Activated T-cell treated with anti-CD3 and anti-CD28 coated beads for 48 hours (primary cell): ENCODE results near the gene HHAT.
A peak's percentile ranks its signal among the peaks of the same experiment; 100 is the strongest.

Source experiments
- DNase-seq: peaks from one replicate; pipeline ENCODE4 v3.0.0-alpha.2; 2020; ENCODE audit warnings: low read depth

The HHAT gene

GRCh38 chr1:210441028-210441427, 112.3 kb downstream of the HHAT start:
- DNase-seq = no peak

- no peak for DNase-seq
These were observed 116.8 kb downstream of the HHAT start for GRCh38 chr1:210445485-210445884.

- no peak for DNase-seq
These were observed 117.2 kb downstream of the HHAT start for GRCh38 chr1:210445931-210446330.

- peak; percentile 80 for DNase-seq
These were observed 117.8 kb downstream of the HHAT start for GRCh38 chr1:210446479-210446878.

GRCh38 chr1:210447456-210448057, 118.9 kb downstream of the HHAT start:
- DNase-seq = no peak

- no peak for DNase-seq
These were observed 119.7 kb downstream of the HHAT start for GRCh38 chr1:210448297-210448892.

GRCh38 chr1:210455840-210456603, 127.3 kb downstream of the HHAT start:
- no peak for DNase-seq

GRCh38 chr1:210456731-210457255, 128.1 kb downstream of the HHAT start:
- DNase-seq = no peak

- no peak for DNase-seq
These were observed 128.9 kb downstream of the HHAT start for GRCh38 chr1:210457568-210457967.

GRCh38 chr1:210464519-210465039, 135.9 kb downstream of the HHAT start:
- DNase-seq = no peak

- DNase-seq = no peak
These were observed 136.4 kb downstream of the HHAT start for GRCh38 chr1:210465150-210465549.

- no peak for DNase-seq
These were observed 138.8 kb downstream of the HHAT start for GRCh38 chr1:210467440-210468043.

- DNase-seq = no peak
These were observed 140.7 kb downstream of the HHAT start for GRCh38 chr1:210469441-210469840.

GRCh38 chr1:210475321-210475720, 146.6 kb downstream of the HHAT start:
- no peak for DNase-seq

GRCh38 chr1:210475806-210476205, 147.1 kb downstream of the HHAT start:
- no peak for DNase-seq

GRCh38 chr1:210476730-210477129, 148.0 kb downstream of the HHAT start:
- DNase-seq = no peak

- DNase-seq = no peak
These were observed 148.7 kb downstream of the HHAT start for GRCh38 chr1:210477328-210477924.

- no peak for DNase-seq
These were observed 150.1 kb downstream of the HHAT start for GRCh38 chr1:210478820-210479219.

GRCh38 chr1:210482491-210482890, 153.8 kb downstream of the HHAT start:
- no peak for DNase-seq

- DNase-seq = no peak
These were observed 154.4 kb downstream of the HHAT start for GRCh38 chr1:210482945-210483617.

GRCh38 chr1:210483821-210484220, 155.1 kb downstream of the HHAT start:
- DNase-seq = no peak
